ENCODE data around the gene MYRF. TPM values are rescaled to one million over a fixed set of nuclear protein-coding genes. Genes with fewer than 3 reads are reported as not detected.
A peak's percentile ranks its signal among the peaks of the same experiment; 100 is the strongest.

Gene MYRF
- total and polyA plus RNA-seq, 2 of the 13 experiments (the other 11 are each of a cell fraction or from before 2014, with no cell fraction given), result 10.2 to 25.9 TPM

DNA sequence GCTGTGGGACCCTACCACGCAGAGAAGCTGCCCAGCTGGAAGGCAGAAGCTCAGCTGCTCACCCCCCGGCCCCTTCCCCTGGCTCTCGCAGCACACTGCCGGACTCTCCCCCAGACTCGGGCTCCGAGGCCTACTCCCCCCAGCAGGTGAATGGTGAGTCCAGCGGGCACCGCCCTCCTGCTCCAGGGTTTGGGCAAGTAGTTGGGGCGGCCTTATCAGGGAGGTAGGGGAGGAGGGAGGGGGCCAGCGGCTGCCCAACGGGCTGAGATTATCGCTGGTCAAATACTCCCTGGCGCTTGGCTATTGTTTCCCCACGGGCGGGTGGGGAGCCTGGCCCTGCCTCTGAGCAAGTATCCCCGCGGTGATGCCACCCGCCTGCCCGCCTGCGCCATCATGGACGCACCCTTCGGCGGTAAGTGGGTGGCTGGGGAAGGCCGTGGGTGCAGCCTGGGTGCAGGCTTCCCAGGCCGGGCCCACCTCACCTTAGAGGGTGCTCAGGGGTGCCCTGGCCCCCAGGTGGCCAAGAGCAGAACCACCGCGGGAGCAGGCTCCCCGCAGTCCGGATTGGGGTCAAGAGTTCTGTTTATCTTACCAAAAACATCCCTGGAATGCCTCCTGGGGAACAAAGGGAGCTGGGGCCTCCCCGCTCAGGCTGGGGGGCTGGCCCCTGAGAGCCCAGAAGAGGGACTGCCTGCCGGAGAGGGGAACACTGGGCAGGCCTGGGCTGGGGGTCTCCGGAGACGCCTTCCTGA lies 16.9 kb downstream of the MYRF start (continued):
- TF ChIP-seq TAF15 (IDR thresholded peaks at IDR 0.05; ENCODE audit: low read depth, low read length, poor library complexity, severe bottlenecking), result no peak
- no peak for TF ChIP-seq ZNF629 (CRISPR knock-in tag; conservative IDR thresholded peaks at IDR 0.05)
- no peak for TF ChIP-seq THAP8 (CRISPR knock-in tag; IDR thresholded peaks at IDR 0.05; ENCODE audit: borderline replicate concordance)
- peak; percentile 15; the same call in 1 of the 2 replicates for TF ChIP-seq ZNF644 (CRISPR knock-in tag; IDR thresholded peaks at IDR 0.05; ENCODE audit: low read depth)
- no peak for TF ChIP-seq ELF4 (CRISPR knock-in tag; IDR thresholded peaks at IDR 0.05; ENCODE audit: borderline replicate concordance)
- no peak for TF ChIP-seq PAWR (CRISPR knock-in tag; IDR thresholded peaks at IDR 0.05; ENCODE audit: borderline replicate concordance)
- TF ChIP-seq TRIM24 (CRISPR knock-in tag; IDR thresholded peaks at IDR 0.05), result no peak
- TF ChIP-seq, protein P1, sequence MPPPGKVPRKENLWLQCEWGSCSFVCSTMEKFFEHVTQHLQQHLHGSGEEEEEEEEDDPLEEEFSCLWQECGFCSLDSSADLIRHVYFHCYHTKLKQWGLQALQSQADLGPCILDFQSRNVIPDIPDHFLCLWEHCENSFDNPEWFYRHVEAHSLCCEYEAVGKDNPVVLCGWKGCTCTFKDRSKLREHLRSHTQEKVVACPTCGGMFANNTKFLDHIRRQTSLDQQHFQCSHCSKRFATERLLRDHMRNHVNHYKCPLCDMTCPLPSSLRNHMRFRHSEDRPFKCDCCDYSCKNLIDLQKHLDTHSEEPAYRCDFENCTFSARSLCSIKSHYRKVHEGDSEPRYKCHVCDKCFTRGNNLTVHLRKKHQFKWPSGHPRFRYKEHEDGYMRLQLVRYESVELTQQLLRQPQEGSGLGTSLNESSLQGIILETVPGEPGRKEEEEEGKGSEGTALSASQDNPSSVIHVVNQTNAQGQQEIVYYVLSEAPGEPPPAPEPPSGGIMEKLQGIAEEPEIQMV (CRISPR knock-in tag; IDR thresholded peaks at IDR 0.05; ENCODE audit: low read depth), result no peak
- peak; percentile 36; the same call in 1 of the 2 replicates for TF ChIP-seq ZNF121 (CRISPR knock-in tag; IDR thresholded peaks at IDR 0.05)
- TF ChIP-seq MIXL1 (CRISPR knock-in tag; IDR thresholded peaks at IDR 0.05), result no peak
- TF ChIP-seq SMYD3 (CRISPR knock-in tag; IDR thresholded peaks at IDR 0.05), result no peak
- no peak for TF ChIP-seq ZNF142 (CRISPR knock-in tag; IDR thresholded peaks at IDR 0.05)
- 0 out of 2 replicates have a peak, but pooled peaks have one; percentile 28 for TF ChIP-seq ZBTB25 (CRISPR knock-in tag; IDR thresholded peaks at IDR 0.05)
- no peak for TF ChIP-seq MAFK (conservative IDR thresholded peaks at IDR 0.05 in 1 of 2, IDR thresholded peaks at IDR 0.05 in 1 of 2; ENCODE audit: low read length in 2 of 2)
- peak; percentile 63; the same call in 1 of the 2 replicates for TF ChIP-seq ZNF678 (CRISPR knock-in tag; IDR thresholded peaks at IDR 0.05)
- no peak for TF ChIP-seq ZZZ3 (CRISPR knock-in tag; IDR thresholded peaks at IDR 0.05; ENCODE audit: borderline replicate concordance)
- TF ChIP-seq KDM5B (CRISPR knock-in tag; IDR thresholded peaks at IDR 0.05; ENCODE audit: borderline replicate concordance), result peak; percentile 82

Measured in HepG2 (cell line).